ENCODE measurements around the gene FRMD4A. TPM values are rescaled to one million over a fixed set of nuclear protein-coding genes. Genes with fewer than 3 reads are reported as not detected.

FRMD4A gene
- total and polyA plus RNA-seq, 12 donors = 9.1 to 29.6 (median 14.6) TPM

- intact Hi-C loops (cut with DNase I) = no loop called here
- no peaks in the 10 kb centered on the region for H3K27me3 ChIP-seq
- no peak overlapping the region for H3K4me3 ChIP-seq
- H3K27ac ChIP-seq = peak overlapping the region in 1 of 5 donors; percentile 22
- DNase-seq = no peak
- 57 to 84% (median 73%) methylated on average over 3 of the region's 3 CpGs for WGBS, 4 donors
- H3K36me3 ChIP-seq (replicated peaks in 1 of 2) = no peaks in the 10 kb centered on the region
- no peak for TF ChIP-seq CTCF (IDR thresholded peaks at IDR 0.05)
- no peak for TF ChIP-seq POLR2A (IDR thresholded peaks at IDR 0.05)
- no peaks in the 10 kb centered on the region for H3K4me1 ChIP-seq (replicated peaks in 1 of 2)
- no peaks in the 10 kb centered on the region for H3K9me3 ChIP-seq (replicated peaks in 1 of 3)
Observed at GRCh38 chr10:13977861-13978532, 352.7 kb downstream of the FRMD4A start.

- no peak overlapping the region for H3K4me3 ChIP-seq
- WGBS, 4 donors = 67 to 70% (median 69%) methylated on average over 4 of the region's 4 CpGs
- no peaks in the 10 kb centered on the region for H3K27me3 ChIP-seq
- intact Hi-C loops (cut with DNase I) = no loop called here
- no peaks in the 10 kb centered on the region for H3K9me3 ChIP-seq (replicated peaks in 1 of 3)
- TF ChIP-seq CTCF (IDR thresholded peaks at IDR 0.05) = no peak
- no peak for TF ChIP-seq POLR2A (IDR thresholded peaks at IDR 0.05)
- no peaks in the 10 kb centered on the region for H3K4me1 ChIP-seq (replicated peaks in 1 of 2)
- H3K27ac ChIP-seq = no peak overlapping the region
- no peaks in the 10 kb centered on the region for H3K36me3 ChIP-seq (replicated peaks in 1 of 2)
- no peak for DNase-seq
Observed at GRCh38 chr10:13973742-13974141, 357.0 kb downstream of the FRMD4A start.

GRCh38 chr10:13972609-13973008 lies 358.1 kb downstream of the FRMD4A start:
- no peak for DNase-seq
- Histone ChIP-seq H3K4me1 (replicated peaks in 1 of 2) (no peaks in the 10 kb centered on the region), H3K27me3 (no peaks in the 10 kb centered on the region), H3K36me3 (replicated peaks in 1 of 2) (no peaks in the 10 kb centered on the region), H3K4me3 (no peak overlapping the region), H3K9me3 (replicated peaks in 1 of 3) (no peaks in the 10 kb centered on the region), H3K27ac (no peak overlapping the region)
- no peak for TF ChIP-seq CTCF (IDR thresholded peaks at IDR 0.05)
- no peak for TF ChIP-seq POLR2A (IDR thresholded peaks at IDR 0.05)
- intact Hi-C loops (cut with DNase I) = no loop called here
- WGBS, 4 donors = 38 to 56% (median 42%) methylated on average over 4 of the region's 4 CpGs

- TF ChIP-seq POLR2A (IDR thresholded peaks at IDR 0.05) = no peak
- TF ChIP-seq CTCF (IDR thresholded peaks at IDR 0.05) = no peak
- no peak overlapping the region for H3K27ac ChIP-seq
- no peaks in the 10 kb centered on the region for H3K4me1 ChIP-seq (replicated peaks in 1 of 2)
- no peaks in the 10 kb centered on the region for H3K27me3 ChIP-seq
- intact Hi-C loops (cut with DNase I) = no loop called here
- DNase-seq = no peak
- 53 to 67% (median 57%) methylated on average over 10 of the region's 10 CpGs for WGBS, 4 donors
- no peak overlapping the region for H3K4me3 ChIP-seq
- H3K36me3 ChIP-seq (replicated peaks in 1 of 2) = no peaks in the 10 kb centered on the region
- no peaks in the 10 kb centered on the region for H3K9me3 ChIP-seq (replicated peaks in 1 of 3)
Observed at GRCh38 chr10:13971601-13972475, 358.9 kb downstream of the FRMD4A start.
